ENCODE results near the gene GRAMD1B.

DNA sequence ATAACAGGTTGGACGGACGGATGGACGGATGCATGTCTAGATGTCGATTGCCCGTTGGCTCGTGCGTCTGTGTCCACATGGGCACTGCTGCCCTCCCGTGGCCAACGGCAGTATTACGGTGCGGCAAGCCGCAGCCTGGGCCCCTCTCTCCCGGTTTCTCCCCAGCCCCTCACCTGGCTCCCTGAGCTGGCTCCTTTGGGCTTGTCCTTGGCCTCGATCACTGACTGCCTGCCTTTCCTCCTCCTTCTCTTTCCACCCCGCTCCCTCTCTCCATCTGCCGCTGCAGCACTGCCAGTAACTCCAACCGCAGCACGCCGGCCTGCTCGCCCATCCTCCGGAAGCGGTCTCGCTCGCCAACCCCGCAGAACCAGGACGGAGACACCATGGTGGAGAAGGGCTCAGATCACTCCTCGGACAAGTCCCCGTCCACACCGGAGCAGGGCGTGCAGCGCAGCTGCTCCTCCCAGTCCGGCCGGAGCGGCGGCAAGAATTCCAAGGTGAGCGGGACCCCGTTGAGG lies 147.1 kb downstream of the GRAMD1B start:
- TF ChIP-seq ZC3H11A (IDR thresholded peaks at IDR 0.05) (no peak), CTCF (IDR thresholded peaks at IDR 0.05) (peak; percentile 56), JUN (IDR thresholded peaks at IDR 0.05) (no peak), MAX (IDR thresholded peaks at IDR 0.05) (peak; percentile 71; the same call in 1 of the 2 replicates), CEBPB (IDR thresholded peaks at IDR 0.05) (no peak), ZFP36 (IDR thresholded peaks at IDR 0.05; ENCODE audit: borderline replicate concordance, partially characterized antibody) (no peak), RAD21 (conservative IDR thresholded peaks at IDR 0.05 in 1 of 2, IDR thresholded peaks at IDR 0.05 in 1 of 2) (peak; percentile 59 to 64), SREBF2 (IDR thresholded peaks at IDR 0.05) (no peak)
